ENCODE measurements around the gene HERPUD2. TPM values are rescaled to one million over a fixed set of nuclear protein-coding genes. Genes with fewer than 3 reads are reported as not detected.

The HERPUD2 gene
- total and polyA plus RNA-seq, 2 donors (not counting 1 experiment from before 2014, with no cell fraction given), result 58.8 to 62.2 TPM

DNA sequence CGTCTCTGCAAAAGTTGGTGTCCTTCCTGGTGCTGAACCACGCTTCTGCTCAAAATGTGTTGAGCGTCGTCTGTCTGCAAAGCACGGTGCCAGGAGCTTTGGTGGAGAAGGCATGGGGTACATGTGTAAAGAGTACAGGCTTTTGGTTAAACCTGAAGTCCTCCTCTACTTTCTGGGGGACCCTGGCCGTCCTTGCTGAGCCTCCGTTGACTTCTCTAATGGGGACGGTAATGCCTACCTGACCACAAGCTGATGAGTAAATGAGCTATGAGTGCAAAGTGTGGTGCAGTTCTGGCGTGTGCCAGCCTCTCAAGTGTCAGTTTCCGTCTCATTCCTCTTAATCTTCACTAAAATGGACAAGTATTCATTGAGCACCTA is 527 bp upstream of the HERPUD2 start:
- H3K9ac ChIP-seq (ENCODE audit: low read length), result peak overlapping the region; percentile 91
- H2AFZ ChIP-seq (ENCODE audit: insufficient read depth, low read depth, low read length, poor library complexity, severe bottlenecking), result peak overlapping the region; percentile 96
- H3K4me3 ChIP-seq (ENCODE audit: control extremely low read depth in 1 of 5, extremely low read depth in 1 of 5, insufficient read depth in 1 of 5, low read depth in 2 of 5, low read length in 4 of 5), result peak overlapping the region; percentile 52 to 98 (median 94)
- peak overlapping the region; percentile 85 for H3K4me2 ChIP-seq (replicated peaks; ENCODE audit: low read depth, low read length, poor library complexity, severe bottlenecking)
- H3K4me1 Mint-ChIP-seq, result peaks cover 53% of the 10 kb centered on the region
- H3K9me3 ChIP-seq (ENCODE audit: control extremely low read depth in 1 of 3, control insufficient read depth in 2 of 3, insufficient read depth in 1 of 3, low read length in 2 of 3), result no peaks in the 10 kb centered on the region
- H3K4me1 ChIP-seq (ENCODE audit: control insufficient read depth in 2 of 2, insufficient read depth in 2 of 2, low read length in 2 of 2), result peaks cover 40 to 41% of the 10 kb centered on the region in 2 donors
- DNase-seq (no peak), ATAC-seq (ENCODE audit: low read depth) (no peak)
- H3K9me3 Mint-ChIP-seq (ENCODE audit: insufficient read depth), result no peaks in the 10 kb centered on the region
- peak overlapping the region; percentile 97 for H3K27ac Mint-ChIP-seq
- 9% methylated on average over 7 of the region's 10 CpGs for WGBS (ENCODE audit: insufficient coverage)
- POLR2A ChIA-PET, result interaction anchor here (1.1 to 2.7 kb wide), 3 partner anchors 31 to 143 kb away, joined by 4 to 30 read pairs (median 5); partner anchors contain the start of gene SEPTIN7
- intact Hi-C loops (cut with micrococcal nuclease), result loop anchor here (1.0 to 10.0 kb wide), 5 partner anchors 14 to 669 kb away; a partner anchor contains a TSS
- peak overlapping the region; percentile 98 for H3K4me3 Mint-ChIP-seq
- H3K27ac ChIP-seq (ENCODE audit: low read length in 2 of 2), result peak overlapping the region; percentile 82 to 98
- peaks cover 55% of the 10 kb centered on the region for H3K79me2 ChIP-seq (ENCODE audit: control insufficient read depth, insufficient read depth, low read length)
- CTCF ChIA-PET, result interaction anchor here (0.9 to 2.5 kb wide), 7 partner anchors 9 to 214 kb away, joined by 3 to 14 read pairs (median 7); partner anchors contain the start of gene SEPTIN7
- H3K36me3 ChIP-seq (replicated peaks in 1 of 2; ENCODE audit: control extremely low read depth in 1 of 2, control insufficient read depth in 1 of 2, extremely low read depth in 1 of 2, insufficient read depth in 2 of 2, low read length in 1 of 2), result no peaks in the 10 kb centered on the region
- H3K27me3 Mint-ChIP-seq, result no peaks in the 10 kb centered on the region
- TF ChIP-seq, protein P1, sequence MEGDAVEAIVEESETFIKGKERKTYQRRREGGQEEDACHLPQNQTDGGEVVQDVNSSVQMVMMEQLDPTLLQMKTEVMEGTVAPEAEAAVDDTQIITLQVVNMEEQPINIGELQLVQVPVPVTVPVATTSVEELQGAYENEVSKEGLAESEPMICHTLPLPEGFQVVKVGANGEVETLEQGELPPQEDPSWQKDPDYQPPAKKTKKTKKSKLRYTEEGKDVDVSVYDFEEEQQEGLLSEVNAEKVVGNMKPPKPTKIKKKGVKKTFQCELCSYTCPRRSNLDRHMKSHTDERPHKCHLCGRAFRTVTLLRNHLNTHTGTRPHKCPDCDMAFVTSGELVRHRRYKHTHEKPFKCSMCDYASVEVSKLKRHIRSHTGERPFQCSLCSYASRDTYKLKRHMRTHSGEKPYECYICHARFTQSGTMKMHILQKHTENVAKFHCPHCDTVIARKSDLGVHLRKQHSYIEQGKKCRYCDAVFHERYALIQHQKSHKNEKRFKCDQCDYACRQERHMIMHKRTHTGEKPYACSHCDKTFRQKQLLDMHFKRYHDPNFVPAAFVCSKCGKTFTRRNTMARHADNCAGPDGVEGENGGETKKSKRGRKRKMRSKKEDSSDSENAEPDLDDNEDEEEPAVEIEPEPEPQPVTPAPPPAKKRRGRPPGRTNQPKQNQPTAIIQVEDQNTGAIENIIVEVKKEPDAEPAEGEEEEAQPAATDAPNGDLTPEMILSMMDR (IDR thresholded peaks at IDR 0.05), result no peak
- no peak for TF ChIP-seq EZH2 (IDR thresholded peaks at IDR 0.05; ENCODE audit: borderline replicate concordance, insufficient read depth, low read depth, low read length, poor library complexity, severe bottlenecking)
- no peaks in the 10 kb centered on the region for H3K27me3 ChIP-seq (replicated peaks in 1 of 4; ENCODE audit: control extremely low read depth in 1 of 4, control insufficient read depth in 3 of 4, insufficient read depth in 4 of 4, low read length in 3 of 4)
- H4K20me1 ChIP-seq (ENCODE audit: control insufficient read depth, insufficient read depth, low read length, poor library complexity, severe bottlenecking), result peaks cover 17% of the 10 kb centered on the region

DNA sequence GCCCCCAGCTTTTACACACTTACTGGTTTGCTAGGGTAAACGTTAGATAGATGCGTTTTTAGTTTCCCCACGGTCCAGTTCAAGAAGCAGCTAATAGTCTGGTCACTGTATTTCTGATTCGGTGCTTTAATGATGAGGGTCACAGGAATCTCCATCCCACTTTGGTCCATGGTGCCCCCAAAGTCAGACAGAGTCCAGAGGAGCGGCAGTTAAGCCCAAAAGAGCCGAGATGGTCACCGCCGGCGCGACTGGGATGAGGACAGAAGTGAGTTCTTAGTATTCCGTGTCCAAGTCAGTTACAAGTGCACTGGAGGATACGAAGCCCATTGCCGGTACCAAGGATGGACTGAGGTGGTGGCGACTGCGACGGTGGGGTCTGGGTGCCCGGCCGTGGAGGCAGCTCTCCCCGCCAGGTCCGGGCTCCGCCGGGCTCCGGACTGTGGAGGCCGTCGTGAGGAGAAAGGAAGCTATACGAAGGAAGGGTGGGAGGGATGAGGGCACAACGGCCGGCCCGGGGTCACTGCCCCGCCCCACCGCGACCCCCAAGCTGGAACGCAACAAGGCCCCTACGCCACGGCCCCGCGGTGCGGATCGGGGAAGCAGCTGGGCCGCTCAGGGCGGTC is 663 bp downstream of the HERPUD2 start:
- Histone ChIP-seq H3K4me3 (ENCODE audit: control extremely low read depth in 1 of 5, extremely low read depth in 1 of 5, insufficient read depth in 1 of 5, low read depth in 2 of 5, low read length in 4 of 5) (peak overlapping the region; percentile 78 to 98 (median 94)), H3K27ac (ENCODE audit: low read length in 2 of 2) (peak overlapping the region; percentile 82 to 98), H2AFZ (ENCODE audit: insufficient read depth, low read depth, low read length, poor library complexity, severe bottlenecking) (peak overlapping the region; percentile 96), H4K20me1 (ENCODE audit: control insufficient read depth, insufficient read depth, low read length, poor library complexity, severe bottlenecking) (peaks cover 29% of the 10 kb centered on the region), H3K9me3 (ENCODE audit: control extremely low read depth in 1 of 3, control insufficient read depth in 2 of 3, insufficient read depth in 1 of 3, low read length in 2 of 3) (no peaks in the 10 kb centered on the region), H3K36me3 (replicated peaks in 1 of 2; ENCODE audit: control extremely low read depth in 1 of 2, control insufficient read depth in 1 of 2, extremely low read depth in 1 of 2, insufficient read depth in 2 of 2, low read length in 1 of 2) (no peaks in the 10 kb centered on the region), H3K79me2 (ENCODE audit: control insufficient read depth, insufficient read depth, low read length) (peaks cover 67% of the 10 kb centered on the region), H3K27me3 (replicated peaks in 1 of 4; ENCODE audit: control extremely low read depth in 1 of 4, control insufficient read depth in 3 of 4, insufficient read depth in 4 of 4, low read length in 3 of 4) (no peaks in the 10 kb centered on the region), H3K4me1 (ENCODE audit: control insufficient read depth in 2 of 2, insufficient read depth in 2 of 2, low read length in 2 of 2) (peaks cover 40 to 50% of the 10 kb centered on the region in 2 donors), H3K4me2 (replicated peaks; ENCODE audit: low read depth, low read length, poor library complexity, severe bottlenecking) (peak overlapping the region; percentile 85), H3K9ac (ENCODE audit: low read length) (peak overlapping the region; percentile 91)
- under 1% methylated on average over 41 of the region's 41 CpGs for WGBS (ENCODE audit: insufficient coverage)
- Mint-ChIP-seq H3K27ac (peak overlapping the region; percentile 97), H3K4me3 (peak overlapping the region; percentile 98), H3K9me3 (ENCODE audit: insufficient read depth) (no peaks in the 10 kb centered on the region), H3K4me1 (peaks cover 63% of the 10 kb centered on the region), H3K27me3 (no peaks in the 10 kb centered on the region)
- intact Hi-C loops (cut with micrococcal nuclease), result loop anchor here (2.0 to 10.0 kb wide), 2 partner anchors 655 to 671 kb away; a partner anchor contains a TSS
- CTCF ChIA-PET, result interaction anchor here (1.1 to 2.5 kb wide), 7 partner anchors 10 to 210 kb away, joined by 3 to 11 read pairs (median 6); partner anchors contain the start of gene SEPTIN7
- DNase-seq (no peak), ATAC-seq (ENCODE audit: low read depth) (no peak)
- POLR2A ChIA-PET, result interaction anchor here (0.7 to 2.7 kb wide), 5 partner anchors 32 to 108 kb away, joined by 3 to 30 read pairs (median 5); partner anchors contain the start of gene SEPTIN7
- TF ChIP-seq EZH2 (IDR thresholded peaks at IDR 0.05; ENCODE audit: borderline replicate concordance, insufficient read depth, low read depth, low read length, poor library complexity, severe bottlenecking), result no peak
- TF ChIP-seq, protein P1 (IDR thresholded peaks at IDR 0.05), result no peak
